GM18951 (cell line): ENCODE measurements around the gene ARHGEF12.

Experiments used
- POLR2A ChIP-seq: IDR thresholded peaks from 4 replicates; pipeline ENCODE4 v1.6.1; 2011; ENCODE audit warnings: mild to moderate bottlenecking; ENCODE audit not compliant: insufficient read length, insufficient read depth; ENCODE audit errors: extremely low read depth
- in situ Hi-C: fragments of 300-500 bp; cut with MboI; formaldehyde crosslinking; loops from one replicate; pipeline ENCODE4 v1.12.0; 2022; ENCODE audit warnings: low sequenced_read_pairs, mixed read lengths, inconsistent platforms; ENCODE audit not compliant: unreplicated experiment

ARHGEF12 gene

GRCh38 chr11:120448240-120448639, 112.0 kb downstream of the ARHGEF12 start:
- TF ChIP-seq POLR2A = no peak
- in situ Hi-C loops = no loop called here

- in situ Hi-C loops = no loop called here
- TF ChIP-seq POLR2A = no peak
These were observed 119.3 kb downstream of the ARHGEF12 start for GRCh38 chr11:120455487-120455886.

GRCh38 chr11:120457996-120458395, 121.8 kb downstream of the ARHGEF12 start:
- in situ Hi-C loops = no loop called here

GRCh38 chr11:120462825-120463224, 126.6 kb downstream of the ARHGEF12 start:
- in situ Hi-C loops = no loop called here
- TF ChIP-seq POLR2A = no peak

More at GRCh38 chr11:120457996-120458395, 121.8 kb downstream of the ARHGEF12 start:
- TF ChIP-seq POLR2A = no peak

- in situ Hi-C loops = no loop called here
- TF ChIP-seq POLR2A = no peak
These were observed 129.8 kb downstream of the ARHGEF12 start for GRCh38 chr11:120465921-120466534.

GRCh38 chr11:120467627-120468026, 131.4 kb downstream of the ARHGEF12 start:
- in situ Hi-C loops = no loop called here
- no peak for TF ChIP-seq POLR2A

- in situ Hi-C loops = no loop called here
These were observed 134.9 kb downstream of the ARHGEF12 start for GRCh38 chr11:120471131-120471530.

GRCh38 chr11:120471994-120472393, 135.8 kb downstream of the ARHGEF12 start:
- in situ Hi-C loops = no loop called here
- TF ChIP-seq POLR2A = no peak

More at GRCh38 chr11:120471131-120471530, 134.9 kb downstream of the ARHGEF12 start:
- TF ChIP-seq POLR2A = no peak

GRCh38 chr11:120473503-120473902, 137.3 kb downstream of the ARHGEF12 start:
- no peak for TF ChIP-seq POLR2A
- in situ Hi-C loops = no loop called here

GRCh38 chr11:120482149-120482548, 145.9 kb downstream of the ARHGEF12 start:
- no peak for TF ChIP-seq POLR2A
- in situ Hi-C loops = no loop called here

- TF ChIP-seq POLR2A = no peak
- in situ Hi-C loops = no loop called here
These were observed 148.5 kb downstream of the ARHGEF12 start for GRCh38 chr11:120484722-120485121.

GRCh38 chr11:120486138-120486537, 149.9 kb downstream of the ARHGEF12 start:
- in situ Hi-C loops = no loop called here
- no peak for TF ChIP-seq POLR2A

- in situ Hi-C loops = no loop called here
- no peak for TF ChIP-seq POLR2A
These were observed 153.6 kb downstream of the ARHGEF12 start for GRCh38 chr11:120489799-120490198.

GRCh38 chr11:120492486-120492885, 156.3 kb downstream of the ARHGEF12 start:
- in situ Hi-C loops = no loop called here
- TF ChIP-seq POLR2A = no peak
